ENCODE results near the gene KRTAP1-4. TPM values are rescaled to one million over a fixed set of nuclear protein-coding genes. Genes with fewer than 3 reads are reported as not detected.
"Not testable (repeated sequence)": the region's sequence is repeated elsewhere in the genome, so short reads cannot be mapped to it uniquely, and the experiment has no call there.

KRTAP1-4 gene
- total and polyA plus RNA-seq, 7 experiments from 2014 or later = not detected

DNA sequence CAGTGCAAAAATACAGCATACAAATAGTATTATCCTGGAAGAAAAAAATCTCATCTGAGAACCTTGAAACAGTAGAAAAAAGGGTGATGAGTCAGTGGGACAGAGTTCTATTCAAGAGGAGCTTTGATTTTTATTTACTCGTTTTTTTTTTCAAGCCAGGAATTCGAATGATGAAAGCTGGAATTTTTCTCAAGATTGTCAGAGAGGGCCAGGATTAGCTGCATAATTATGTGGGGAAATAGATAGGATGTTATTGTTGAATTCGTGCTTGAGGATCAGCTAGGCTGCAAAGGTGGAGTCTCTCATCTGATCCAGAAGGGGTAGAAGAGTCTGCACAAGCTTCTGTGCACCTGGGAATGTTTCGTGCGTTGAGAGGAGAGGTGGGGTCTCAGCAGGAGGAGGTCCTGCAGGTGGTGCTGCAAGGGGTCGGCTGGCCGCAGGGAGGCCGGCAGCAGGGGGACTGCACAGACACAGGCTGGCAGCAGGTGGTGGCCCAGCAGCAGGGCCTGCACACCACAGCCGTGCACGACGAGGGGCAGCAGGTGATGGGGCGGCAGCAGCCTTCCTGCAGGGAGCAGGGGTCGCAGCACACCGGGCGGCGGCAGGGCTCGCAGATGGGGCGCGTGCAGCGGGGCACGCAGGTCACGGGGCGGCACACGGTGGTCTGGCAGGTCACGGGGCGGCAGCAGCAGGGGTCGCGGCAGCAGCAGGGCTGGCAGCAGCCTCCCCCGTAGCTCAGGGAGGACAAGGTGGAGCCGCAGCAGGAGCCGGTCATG is 29.5 kb upstream of the KRTAP1-4 start:
- H3K4me3 Mint-ChIP-seq; ATAC-seq; H3K9me3 Mint-ChIP-seq; H3K4me3 ChIP-seq (ENCODE audit: low read length); H3K27ac Mint-ChIP-seq; H3K36me3 ChIP-seq (ENCODE audit: control insufficient read depth in 2 of 3, insufficient read depth in 3 of 3, low read length in 3 of 3); POLR2A ChIA-PET; intact Hi-C loops (cut with micrococcal nuclease); H3K27me3 ChIP-seq (ENCODE audit: control insufficient read depth in 2 of 2, insufficient read depth in 2 of 2, low read length in 2 of 2); H3K4me1 Mint-ChIP-seq; H3K27ac ChIP-seq (ENCODE audit: low read depth, low read length); H3K4me1 ChIP-seq (ENCODE audit: control insufficient read depth in 2 of 2, insufficient read depth in 2 of 2, low read length in 2 of 2); DNase-seq; H3K9me3 ChIP-seq (ENCODE audit: control insufficient read depth in 2 of 3, low read length in 3 of 3); H3K36me3 Mint-ChIP-seq: not testable (repeated sequence)
- CTCF ChIA-PET = interaction anchor here (0.5 kb wide), 1 partner anchor 490 kb away, joined by 3 read pairs; no protein-coding TSS in a partner anchor
- peaks cover 26 to 59% (median 42%) of the 10 kb centered on the region in 5 donors for H3K27me3 Mint-ChIP-seq

DNA sequence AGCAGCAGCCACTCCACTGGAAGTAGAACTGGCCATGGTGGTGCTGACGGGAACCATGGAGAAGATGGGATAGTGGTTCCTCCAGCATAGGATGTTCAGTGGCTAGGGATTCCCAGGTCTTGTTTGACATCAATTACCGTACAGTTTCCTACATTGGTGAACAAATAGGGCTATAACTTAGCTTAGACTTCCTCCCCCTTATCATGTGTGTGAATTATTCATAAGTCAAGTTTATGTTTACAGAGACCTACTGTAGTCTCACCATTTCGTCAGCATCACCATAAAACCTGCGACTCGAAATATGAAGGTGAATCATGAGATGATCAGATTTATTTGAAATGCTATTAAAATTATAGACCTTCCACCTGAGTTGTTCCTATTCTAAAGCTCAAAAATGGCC is 28.7 kb upstream of the KRTAP1-4 start:
- CTCF ChIA-PET = interaction anchor here (0.5 kb wide), 1 partner anchor 491 kb away, joined by 3 read pairs; no protein-coding TSS in a partner anchor
- no peak for ATAC-seq

DNA sequence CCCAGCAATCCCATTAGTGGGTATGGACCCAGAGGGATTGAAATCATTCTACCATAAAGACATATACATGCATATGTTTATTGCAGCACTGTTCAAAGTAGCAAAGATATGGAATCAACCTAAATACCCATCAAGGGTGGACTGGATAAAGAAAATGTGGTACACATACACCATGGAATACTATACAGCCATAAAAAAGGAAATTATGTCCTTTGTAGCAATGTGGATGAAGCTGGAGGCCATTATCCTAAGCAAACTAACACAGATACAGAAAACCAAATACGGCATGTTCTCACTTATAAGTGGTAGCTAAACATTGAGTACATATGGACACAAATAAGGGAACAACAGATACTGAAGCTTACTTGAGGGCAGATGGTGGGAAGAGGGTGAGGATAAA is 27.6 kb upstream of the KRTAP1-4 start:
- POLR2A ChIA-PET = no interaction called here
- ATAC-seq (no peak), DNase-seq (no peak)
- Histone ChIP-seq H3K4me3 (ENCODE audit: low read length) (no peak overlapping the region), H3K4me1 (ENCODE audit: control insufficient read depth in 2 of 2, insufficient read depth in 2 of 2, low read length in 2 of 2) (no peaks in the 10 kb centered on the region), H3K9me3 (ENCODE audit: control insufficient read depth in 2 of 3, low read length in 3 of 3) (no peaks in the 10 kb centered on the region), H3K27me3 (ENCODE audit: control insufficient read depth in 2 of 2, insufficient read depth in 2 of 2, low read length in 2 of 2) (no peaks in the 10 kb centered on the region), H3K27ac (ENCODE audit: low read depth, low read length) (no peak overlapping the region), H3K36me3 (ENCODE audit: control insufficient read depth in 2 of 3, insufficient read depth in 3 of 3, low read length in 3 of 3) (no peaks in the 10 kb centered on the region)
- Mint-ChIP-seq H3K36me3 (peaks cover 0 to 3% (median 0%) of the 10 kb centered on the region in 5 donors), H3K9me3 (peaks cover 0 to 8% (median 0%) of the 10 kb centered on the region in 11 donors), H3K27ac (no peak overlapping the region), H3K4me1 (no peaks in the 10 kb centered on the region), H3K4me3 (no peak overlapping the region), H3K27me3 (peaks cover 26 to 48% (median 42%) of the 10 kb centered on the region in 5 donors)
- CTCF ChIA-PET = no interaction called here
- intact Hi-C loops (cut with micrococcal nuclease) = no loop called here

More for the DNA sequence above, 28.7 kb upstream of the KRTAP1-4 start:
- Mint-ChIP-seq H3K27me3 (peaks cover 26 to 54% (median 42%) of the 10 kb centered on the region in 5 donors), H3K4me1 (no peaks in the 10 kb centered on the region), H3K27ac (no peak overlapping the region), H3K4me3 (no peak overlapping the region), H3K9me3 (peaks cover 0 to 8% (median 0%) of the 10 kb centered on the region in 11 donors), H3K36me3 (peaks cover 0 to 3% (median 0%) of the 10 kb centered on the region in 5 donors)
- no peak for DNase-seq
- no peaks in the 10 kb centered on the region for H3K4me1 ChIP-seq (ENCODE audit: control insufficient read depth in 2 of 2, insufficient read depth in 2 of 2, low read length in 2 of 2)
- H3K9me3 ChIP-seq (ENCODE audit: control insufficient read depth in 2 of 3, low read length in 3 of 3) = no peaks in the 10 kb centered on the region
- POLR2A ChIA-PET = no interaction called here
- no peaks in the 10 kb centered on the region for H3K27me3 ChIP-seq (ENCODE audit: control insufficient read depth in 2 of 2, insufficient read depth in 2 of 2, low read length in 2 of 2)
- H3K4me3 ChIP-seq (ENCODE audit: low read length) = no peak overlapping the region
- H3K27ac ChIP-seq (ENCODE audit: low read depth, low read length) = no peak overlapping the region
- no peaks in the 10 kb centered on the region for H3K36me3 ChIP-seq (ENCODE audit: control insufficient read depth in 2 of 3, insufficient read depth in 3 of 3, low read length in 3 of 3)
- intact Hi-C loops (cut with micrococcal nuclease) = no loop called here

DNA sequence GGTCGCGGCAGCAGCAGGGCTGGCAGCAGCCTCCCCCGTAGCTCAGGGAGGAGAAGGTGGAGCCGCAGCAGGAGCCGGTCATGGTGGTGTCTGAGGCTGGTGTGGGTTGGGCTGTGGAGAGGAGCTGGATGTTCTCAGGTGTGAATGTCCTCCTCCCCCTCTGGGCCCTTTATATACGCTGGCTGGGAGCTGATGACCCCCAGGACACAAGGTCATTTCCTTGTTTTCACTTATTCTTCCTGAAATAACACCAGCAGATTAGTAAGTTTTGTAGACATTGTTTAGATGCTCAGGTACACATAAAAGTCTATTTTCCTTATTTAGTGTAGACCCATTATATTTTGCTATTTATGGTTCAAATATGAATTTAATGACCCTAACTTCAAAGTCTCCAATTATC is 25.1 kb upstream of the KRTAP1-4 start, which contains the start of gene KRTAP2-2:
Gene KRTAP2-2 (minus strand): TSS at position 101 of the 400 bp plus-strand sequence. CDS start 19 bp downstream, at position 82.
- H3K36me3 ChIP-seq (ENCODE audit: control insufficient read depth in 2 of 3, insufficient read depth in 3 of 3, low read length in 3 of 3); H3K4me3 Mint-ChIP-seq; H3K9me3 Mint-ChIP-seq; H3K27me3 ChIP-seq (ENCODE audit: control insufficient read depth in 2 of 2, insufficient read depth in 2 of 2, low read length in 2 of 2); H3K9me3 ChIP-seq (ENCODE audit: control insufficient read depth in 2 of 3, low read length in 3 of 3); CTCF ChIA-PET; intact Hi-C loops (cut with micrococcal nuclease); POLR2A ChIA-PET; H3K36me3 Mint-ChIP-seq; ATAC-seq; H3K4me1 ChIP-seq (ENCODE audit: control insufficient read depth in 2 of 2, insufficient read depth in 2 of 2, low read length in 2 of 2); H3K27ac Mint-ChIP-seq; H3K4me3 ChIP-seq (ENCODE audit: low read length); H3K4me1 Mint-ChIP-seq; H3K27ac ChIP-seq (ENCODE audit: low read depth, low read length); DNase-seq: not testable (repeated sequence)
- H3K27me3 Mint-ChIP-seq = peaks cover 16 to 34% (median 28%) of the 10 kb centered on the region in 5 donors

DNA sequence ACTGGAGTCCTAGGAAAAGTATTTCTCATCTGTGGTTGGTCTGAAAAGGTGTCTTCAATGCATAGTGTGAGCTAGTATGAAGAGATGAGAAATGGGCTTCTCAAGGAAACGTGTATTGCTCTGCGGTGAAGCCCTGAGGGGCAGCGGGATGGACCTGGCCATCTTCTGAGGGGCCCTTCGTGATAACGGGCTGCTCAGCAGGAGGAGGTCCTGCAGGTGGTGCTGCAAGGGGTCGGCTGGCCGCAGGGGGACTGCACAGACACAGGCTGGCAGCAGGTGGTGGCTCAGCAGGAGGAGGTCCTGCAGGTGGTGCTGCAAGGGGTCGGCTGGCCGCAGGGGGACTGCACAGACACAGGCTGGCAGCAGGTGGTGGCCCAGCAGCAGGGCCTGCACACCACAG is 24.6 kb upstream of the KRTAP1-4 start:
- POLR2A ChIA-PET = interaction anchor here (0.6 kb wide), 1 partner anchor 1758 kb away, joined by 4 read pairs; no protein-coding TSS in a partner anchor
- H3K4me1 ChIP-seq (ENCODE audit: control insufficient read depth in 2 of 2, insufficient read depth in 2 of 2, low read length in 2 of 2); H3K27ac Mint-ChIP-seq; H3K4me3 Mint-ChIP-seq; H3K27ac ChIP-seq (ENCODE audit: low read depth, low read length); H3K27me3 ChIP-seq (ENCODE audit: control insufficient read depth in 2 of 2, insufficient read depth in 2 of 2, low read length in 2 of 2); H3K36me3 ChIP-seq (ENCODE audit: control insufficient read depth in 2 of 3, insufficient read depth in 3 of 3, low read length in 3 of 3); CTCF ChIA-PET; H3K4me3 ChIP-seq (ENCODE audit: low read length); DNase-seq; H3K9me3 ChIP-seq (ENCODE audit: control insufficient read depth in 2 of 3, low read length in 3 of 3); H3K4me1 Mint-ChIP-seq; H3K9me3 Mint-ChIP-seq; intact Hi-C loops (cut with micrococcal nuclease); H3K36me3 Mint-ChIP-seq; ATAC-seq: not testable (repeated sequence)
- peaks cover 13 to 36% (median 24%) of the 10 kb centered on the region in 5 donors for H3K27me3 Mint-ChIP-seq

DNA sequence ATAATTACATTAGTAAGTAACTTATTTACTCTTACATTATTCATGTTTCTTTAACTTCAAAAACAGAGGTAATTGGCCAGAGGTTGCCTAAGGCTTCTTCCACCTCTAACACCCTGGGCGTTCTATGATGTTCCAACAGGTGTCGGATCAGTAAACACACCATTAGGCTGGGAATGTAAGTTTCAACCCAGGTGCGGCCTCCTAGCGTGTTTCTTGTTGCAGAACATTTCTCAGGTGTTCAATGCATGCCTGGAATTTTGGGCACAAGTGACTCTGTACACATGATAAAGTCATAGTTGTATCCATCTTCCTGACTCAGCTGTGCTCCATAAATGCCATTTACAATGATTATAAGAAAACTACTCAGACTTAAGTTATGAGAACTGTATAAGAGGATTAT is 24.0 kb upstream of the KRTAP1-4 start:
- ATAC-seq = no peak
- Mint-ChIP-seq H3K27me3 (peaks cover 8 to 31% (median 20%) of the 10 kb centered on the region in 5 donors), H3K27ac (no peak overlapping the region), H3K36me3 (peaks cover 0 to 3% (median 0%) of the 10 kb centered on the region in 5 donors), H3K9me3 (peaks cover 0 to 8% (median 0%) of the 10 kb centered on the region in 11 donors), H3K4me1 (no peaks in the 10 kb centered on the region), H3K4me3 (no peak overlapping the region)
- no peak overlapping the region for H3K27ac ChIP-seq (ENCODE audit: low read depth, low read length)
- DNase-seq = no peak
- no peaks in the 10 kb centered on the region for H3K36me3 ChIP-seq (ENCODE audit: control insufficient read depth in 2 of 3, insufficient read depth in 3 of 3, low read length in 3 of 3)
- no peak overlapping the region for H3K4me3 ChIP-seq (ENCODE audit: low read length)
- ChIA-PET CTCF (no interaction called here), POLR2A (no interaction called here)
- H3K9me3 ChIP-seq (ENCODE audit: control insufficient read depth in 2 of 3, low read length in 3 of 3) = no peaks in the 10 kb centered on the region
- no peaks in the 10 kb centered on the region for H3K4me1 ChIP-seq (ENCODE audit: control insufficient read depth in 2 of 2, insufficient read depth in 2 of 2, low read length in 2 of 2)
- no peaks in the 10 kb centered on the region for H3K27me3 ChIP-seq (ENCODE audit: control insufficient read depth in 2 of 2, insufficient read depth in 2 of 2, low read length in 2 of 2)
- intact Hi-C loops (cut with micrococcal nuclease) = no loop called here

DNA sequence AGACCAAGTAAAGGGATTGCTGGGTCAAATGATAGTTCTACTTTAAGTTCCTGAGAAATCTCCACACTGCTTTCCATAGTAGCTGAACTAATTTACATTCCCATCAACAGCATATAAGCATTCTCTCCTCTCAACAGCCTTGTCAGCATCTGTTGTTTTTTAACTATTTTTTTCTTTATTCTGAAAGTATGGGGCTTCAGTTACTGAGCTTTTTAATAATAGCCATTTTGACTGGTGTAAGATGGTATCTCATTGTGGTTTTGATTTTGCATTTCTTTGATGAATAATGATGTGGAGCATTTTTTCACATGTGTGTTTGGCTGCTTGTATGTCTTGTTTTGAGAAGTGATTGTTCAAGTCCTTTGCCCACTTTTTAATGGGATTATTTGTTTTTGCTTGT is 22.6 kb upstream of the KRTAP1-4 start:
- Mint-ChIP-seq H3K27me3 (peaks cover 4 to 20% (median 13%) of the 10 kb centered on the region in 5 donors), H3K27ac (no peak overlapping the region), H3K9me3 (peaks cover 0 to 6% (median 0%) of the 10 kb centered on the region in 11 donors), H3K4me1 (no peaks in the 10 kb centered on the region), H3K36me3 (peaks cover 0 to 2% (median 0%) of the 10 kb centered on the region in 5 donors), H3K4me3 (no peak overlapping the region)
- ChIA-PET POLR2A (no interaction called here), CTCF (no interaction called here)
- no peaks in the 10 kb centered on the region for H3K27me3 ChIP-seq (ENCODE audit: control insufficient read depth in 2 of 2, insufficient read depth in 2 of 2, low read length in 2 of 2)
- no peak for ATAC-seq
- H3K9me3 ChIP-seq (ENCODE audit: control insufficient read depth in 2 of 3, low read length in 3 of 3) = no peaks in the 10 kb centered on the region
- DNase-seq = no peak
- H3K4me1 ChIP-seq (ENCODE audit: control insufficient read depth in 2 of 2, insufficient read depth in 2 of 2, low read length in 2 of 2) = no peaks in the 10 kb centered on the region
- H3K36me3 ChIP-seq (ENCODE audit: control insufficient read depth in 2 of 3, insufficient read depth in 3 of 3, low read length in 3 of 3) = no peaks in the 10 kb centered on the region
- intact Hi-C loops (cut with micrococcal nuclease) = no loop called here
- H3K4me3 ChIP-seq (ENCODE audit: low read length) = no peak overlapping the region
- H3K27ac ChIP-seq (ENCODE audit: low read depth, low read length) = no peak overlapping the region
